Ovary (tissue), 9 donors: ENCODE data around the gene LRCH4. TPM values are rescaled to one million over a fixed set of nuclear protein-coding genes. Genes with fewer than 3 reads are reported as not detected.

ENCODE experiments used
- DNase-seq, 5 donors: peaks; one replicate each; pipeline ENCODE4 v3.0.0-alpha.2; 2019 to 2020
- H3K27ac ChIP-seq, 2 donors: fragments of 200-600 bp; one replicate each; pipeline versions ENCODE4 v1.5.1 to v1.8.0; 2019 to 2022
- H3K27me3 ChIP-seq: fragments of 200-600 bp; one replicate; pipeline ENCODE4 v1.8.0; 2022
- H3K36me3 ChIP-seq: fragments of 200-600 bp; sonication (generic); one replicate; pipeline ENCODE4 v1.5.1; 2019
- H3K4me1 ChIP-seq: one replicate; pipeline ENCODE4 v1.8.1; 2013; ENCODE audit warnings: mild to moderate bottlenecking, moderate library complexity; ENCODE audit not compliant: insufficient read depth
- H3K4me3 ChIP-seq: fragments of 200-600 bp; sonication (generic); one replicate; pipeline ENCODE4 v1.5.1; 2017
- H3K9me3 ChIP-seq, 2 donors: fragments of 200-600 bp in 1 of 2; sonication (generic) in 1 of 2; one replicate each; pipeline versions ENCODE4 v1.5.1 to v1.8.1; 2013 to 2019; ENCODE audit warnings: mild to moderate bottlenecking in 1 of 2, moderate library complexity in 1 of 2
- CTCF ChIP-seq, 3 donors: fragments of 450-650 bp in 2 of 3; fragments of 200-600 bp in 1 of 3; IDR thresholded peaks; one replicate each; pipeline versions ENCODE4 v1.5.1 to v1.8.0; 2016 to 2022; ENCODE audit warnings: antibody characterized with exemption in 3 of 3, mild to moderate bottlenecking in 1 of 3
- EP300 ChIP-seq: sonication (generic); formaldehyde crosslinking; IDR thresholded peaks from one replicate; pipeline ENCODE4 v1.6.1; 2017; ENCODE audit warnings: antibody characterized with exemption
- POLR2A ChIP-seq: fragments of 450-650 bp; IDR thresholded peaks from one replicate; pipeline ENCODE4 v1.6.1; 2017; ENCODE audit warnings: antibody characterized with exemption, mild to moderate bottlenecking, moderate library complexity
- WGBS, 3 donors: extraction: QIAGEN DNeasy Blood & Tissue Kit in 1 of 3; methylation state at CpG; one replicate each; pipeline versions ENCODE4 v1.1.5 to v1.1.7; 2013 to 2017; 5-methylcytosine and 5-hydroxymethylcytosine counted together
- intact Hi-C, 4 donors: fragments of 100-400 bp; cut with DNase I; formaldehyde crosslinking; loops; one replicate each; pipeline versions ENCODE4 v1.11.0 to v1.15.1; 2022 to 2023
- polyA plus RNA-seq, 2 donors: library from polyadenylated mRNA; stranded (reverse); fragments of 200-250 nt in 1 of 2; fragments of 350-450 nt in 1 of 2; fragmentation: Illumina TruSeq in 1 of 2; extraction: RNeasy Lipid Tissue Mini Kit (QIAGEN cat#74804) in 1 of 2; gene quantifications; one replicate each; pipeline ENCODE4 v1.2.3, GENCODE V29; 2013 to 2014
- total RNA-seq, 7 donors: library from RNA; depleted of rRNA in 2 of 7; stranded (reverse); fragments of >200 nt in 2 of 7; fragmentation: NEBNext Ultra II Directional in 3 of 7; extraction: Animal tissue kit (Norgen Biotek cat#: 25700) in 3 of 7; gene quantifications; one replicate each; pipeline versions ENCODE4 v1.1.0 to v1.2.4, GENCODE V29; 2016 to 2023
- donor health status: DM: no; HTN: no; CAD: no; lungs with moderate emphysema.
- donor health status: DM: no; HTN: no; CAD: no.
- donor health status: Bipolar disorder and iron deficiency.
- donor health status: DM: yes; HTN: yes; CAD: no.
- donor health status: DM: no; HTN: no; CAD: no.
- donor health status: DM: yes; HTN: yes; CAD: no.

LRCH4 gene
- total and polyA plus RNA-seq, 9 donors = 3.5 to 133 (median 79.2) TPM

GRCh38 chr7:100612730-100613390, 26.9 kb upstream of the LRCH4 start:
- no peak for DNase-seq
- WGBS, 3 donors = 1 to 4% (median 3%) methylated on average over 8 to 29 of the region's 29 CpGs

GRCh38 chr7:100611983-100612729, 26.2 kb upstream of the LRCH4 start, which contains the start of gene MOSPD3:
Gene MOSPD3 (plus strand): TSS chr7:100612540. CDS start chr7:100612792, 252 bp downstream.
- TF ChIP-seq CTCF (IDR thresholded peaks at IDR 0.05) = no peak
- TF ChIP-seq POLR2A = peak; percentile 58
- TF ChIP-seq EP300 = peak; percentile 86
- WGBS, 3 donors = 0 to 1% (median 0%) methylated on average over 60 to 61 of the region's 61 CpGs
- Histone ChIP-seq H3K27ac (peak within 1 kb of the TSS; percentile 25 to 87), H3K36me3 (no peaks in the 10 kb centered on the region), H3K4me1 (peaks cover 6% of the 10 kb centered on the region), H3K4me3 (peak within 1 kb of the TSS; percentile 48), H3K27me3 (no peaks in the 10 kb centered on the region), H3K9me3 (no peaks in the 10 kb centered on the region)
- DNase-seq = peak; percentile 99 to 100 (median 99)
- intact Hi-C loops = loop anchor here in 1 of 4 donors (2.0 kb wide), 2 partner anchors 25 to 65 kb away; partner anchors contain the start of genes FBXO24 and LRCH4

More at GRCh38 chr7:100612730-100613390, 26.9 kb upstream of the LRCH4 start:
- H3K4me1 ChIP-seq = peaks cover 6% of the 10 kb centered on the region
- intact Hi-C loops = loop anchor here in 1 of 4 donors (2.0 kb wide), 2 partner anchors 26 to 64 kb away; partner anchors contain the start of genes FBXO24 and LRCH4
- H3K9me3 ChIP-seq = no peaks in the 10 kb centered on the region
- TF ChIP-seq POLR2A (no peak), CTCF (IDR thresholded peaks at IDR 0.05) (peak in 1 of 3 donors; percentile 5)
- peak overlapping the region; percentile 48 for H3K4me3 ChIP-seq
- H3K27me3 ChIP-seq = no peaks in the 10 kb centered on the region
- H3K36me3 ChIP-seq = no peaks in the 10 kb centered on the region
- peak overlapping the region; percentile 18 to 87 for H3K27ac ChIP-seq

- H3K4me1 ChIP-seq = peaks cover 6% of the 10 kb centered on the region
- no peak overlapping the region for H3K27ac ChIP-seq
- H3K27me3 ChIP-seq = no peaks in the 10 kb centered on the region
- intact Hi-C loops = loop anchor here in 1 of 4 donors (5.0 kb wide), 1 partner anchor 67 kb away; no protein-coding TSS in a partner anchor
- DNase-seq = no peak
- WGBS, 3 donors = 90 to 96% (median 90%) methylated on average over 5 of the region's 5 CpGs
- no peaks in the 10 kb centered on the region for H3K9me3 ChIP-seq
- H3K4me3 ChIP-seq = no peak overlapping the region
- no peak for TF ChIP-seq POLR2A
- TF ChIP-seq EP300 = no peak
- no peak for TF ChIP-seq CTCF (IDR thresholded peaks at IDR 0.05)
- no peaks in the 10 kb centered on the region for H3K36me3 ChIP-seq
Measured at GRCh38 chr7:100609958-100610357, 24.0 kb upstream of the LRCH4 start.

- intact Hi-C loops = loop anchor here in 1 of 4 donors (5.0 kb wide), 1 partner anchor 70 kb away; no protein-coding TSS in a partner anchor
- no peaks in the 10 kb centered on the region for H3K9me3 ChIP-seq
- peaks cover 12% of the 10 kb centered on the region for H3K4me1 ChIP-seq
- TF ChIP-seq POLR2A = no peak
- no peak for TF ChIP-seq CTCF (IDR thresholded peaks at IDR 0.05)
- no peak for TF ChIP-seq EP300
- H3K4me3 ChIP-seq = no peak overlapping the region
- H3K27ac ChIP-seq = no peak overlapping the region
- no peaks in the 10 kb centered on the region for H3K36me3 ChIP-seq
- DNase-seq = no peak
- no peaks in the 10 kb centered on the region for H3K27me3 ChIP-seq
- WGBS, 3 donors = 82 to 86% (median 84%) methylated on average over 8 of the region's 8 CpGs
Measured at GRCh38 chr7:100607111-100607510, 21.2 kb upstream of the LRCH4 start.
